ENCODE data around the gene ATXN1. TPM values are rescaled to one million over a fixed set of nuclear protein-coding genes. Genes with fewer than 3 reads are reported as not detected.

The ATXN1 gene
- total and polyA plus RNA-seq, 2 of the 8 experiments (the other 6 are each of a cell fraction or from before 2014, with no cell fraction given) = 1.6 to 4.0 TPM

- Histone ChIP-seq H3K27me3 (replicated peaks in 1 of 4; ENCODE audit: control insufficient read depth in 3 of 4, extremely low read depth in 1 of 4, insufficient read depth in 3 of 4, low read length in 3 of 4) (no peaks in the 10 kb centered on the region), H3K79me2 (ENCODE audit: control insufficient read depth in 1 of 2, insufficient read depth in 2 of 2, low read length in 2 of 2) (no peaks in the 10 kb centered on the region), H2BK15ac (ENCODE audit: low read length) (no peak overlapping the region), H4K91ac (replicated peaks; ENCODE audit: insufficient read length, low read length) (no peak overlapping the region), H3K4ac (replicated peaks; ENCODE audit: insufficient read length, low read depth, low read length) (no peak overlapping the region), H4K8ac (ENCODE audit: extremely low read depth, insufficient read depth, low read length) (no peak overlapping the region), H3K56ac (replicated peaks; ENCODE audit: insufficient read length, low read depth, low read length) (no peak overlapping the region), H3K14ac (ENCODE audit: insufficient read length) (no peak overlapping the region), H3K9ac (replicated peaks in 1 of 4; ENCODE audit: extremely low read depth in 1 of 4, low read depth in 3 of 4, low read length in 3 of 4) (no peak overlapping the region), H2BK120ac (replicated peaks; ENCODE audit: low read depth, low read length) (no peak overlapping the region), H4K5ac (ENCODE audit: insufficient read length, low read depth, low read length) (no peak overlapping the region), H2BK20ac (ENCODE audit: low read length) (no peak overlapping the region), H3K23ac (ENCODE audit: insufficient read length) (no peak overlapping the region), H3K4me1 (replicated peaks in 1 of 4; ENCODE audit: control insufficient read depth in 3 of 4, insufficient read depth in 4 of 4, low read length in 3 of 4) (no peaks in the 10 kb centered on the region), H3K23me2 (ENCODE audit: low read depth, low read length) (no peaks in the 10 kb centered on the region), H3K79me1 (ENCODE audit: low read depth, low read length) (no peaks in the 10 kb centered on the region), H2AFZ (ENCODE audit: low read length) (no peak overlapping the region), H3K18ac (ENCODE audit: extremely low read depth, low read length) (no peak overlapping the region), H4K20me1 (replicated peaks in 1 of 2; ENCODE audit: control insufficient read depth in 1 of 2, insufficient read depth in 2 of 2, low read length in 2 of 2) (no peaks in the 10 kb centered on the region), H3K27ac (ENCODE audit: low read depth, low read length) (no peak overlapping the region), H2BK5ac (ENCODE audit: low read depth, low read length) (no peak overlapping the region), H2AK5ac (ENCODE audit: low read depth, low read length) (no peak overlapping the region), H3K36me3 (ENCODE audit: control insufficient read depth in 2 of 4, insufficient read depth in 4 of 4, low read length in 3 of 4) (no peaks in the 10 kb centered on the region), H3K4me3 (ENCODE audit: extremely low read depth in 1 of 4, insufficient read depth in 2 of 4, low read depth in 3 of 4, low read length in 4 of 4) (no peak overlapping the region), H3K4me2 (ENCODE audit: insufficient read depth in 1 of 2, low read depth in 2 of 2, low read length in 2 of 2) (no peak overlapping the region), H3K9me3 (ENCODE audit: insufficient read depth in 2 of 2, low read depth in 1 of 2, low read length in 1 of 2) (no peaks in the 10 kb centered on the region), H2BK12ac (ENCODE audit: low read depth, low read length) (no peak overlapping the region)
- DNase-seq (ENCODE audit: low read depth in 1 of 2, low spot score in 2 of 2) = no peak
- WGBS, 2 experiments (ENCODE audit: extremely low coverage in 1 of 2, insufficient coverage in 1 of 2, insufficient read length in 1 of 2, insufficient replicate concordance in 2 of 2, low coverage in 1 of 2, low lambda C conversion rate in 2 of 2, missing lambda C conversion rate in 1 of 2) = 93% methylated on average over 8 of the region's 8 CpGs; no CpG with 5 or more reads in 1 of the 2 experiments
- FAIRE-seq = no peak
- CTCF ChIA-PET (ENCODE audit: partially characterized antibody) = interaction anchor here (1.3 kb wide), 1 partner anchor 10 kb away, joined by 6 read pairs; no protein-coding TSS in a partner anchor
- TF ChIP-seq CREB1 (IDR thresholded peaks at IDR 0.05) = no peak
- TF ChIP-seq RXRA (IDR thresholded peaks at IDR 0.05; ENCODE audit: insufficient read depth, low read depth, low read length) = no peak
- TF ChIP-seq RAD21 (IDR thresholded peaks at IDR 0.05 in 1 of 2, conservative IDR thresholded peaks at IDR 0.05 in 1 of 2; ENCODE audit: low read depth in 2 of 2, low read length in 2 of 2) = no peak
- no peak for TF ChIP-seq POU5F1 (IDR thresholded peaks at IDR 0.05; ENCODE audit: low read depth, low read length)
- no peak for TF ChIP-seq SP2 (IDR thresholded peaks at IDR 0.05; ENCODE audit: low read length)
- POLR2A ChIA-PET (ENCODE audit: partially characterized antibody) = interaction anchor here (1.2 kb wide), 1 partner anchor 16 kb away, joined by 3 read pairs; no protein-coding TSS in a partner anchor
These were observed 31.5 kb downstream of the ATXN1 start for GRCh38 chr6:16729744-16730143.
